H9 (cell line): Measurements from ENCODE around the gene CFAP410. TPM values are rescaled to one million over a fixed set of nuclear protein-coding genes. Genes with fewer than 3 reads are reported as not detected.

Source experiments
- DNase-seq: peaks from one replicate; pipeline ENCODE4 v3.0.0-alpha.2; 2017
- H2AFZ ChIP-seq: one replicate; pipeline ENCODE4 v1.6.1; 2013; ENCODE audit warnings: mild to moderate bottlenecking, low read length, control low read depth, moderate library complexity
- H2AK5ac ChIP-seq: 2 replicates; pipeline ENCODE4 v1.6.1; 2013; ENCODE audit warnings: low read length, control low read depth, mixed read lengths; ENCODE audit not compliant: insufficient read length
- H2BK120ac ChIP-seq: one replicate; pipeline ENCODE4 v1.6.1; 2013; ENCODE audit warnings: low read depth, mild to moderate bottlenecking, low read length, control low read depth, inconsistent platforms; ENCODE audit not compliant: poor library complexity, severe bottlenecking
- H2BK12ac ChIP-seq: 2 replicates; pipeline ENCODE4 v1.6.1; 2013; ENCODE audit warnings: low read length, control low read depth, mixed read lengths, low read depth; ENCODE audit not compliant: insufficient read length
- H2BK15ac ChIP-seq: 2 replicates; pipeline ENCODE4 v1.6.1; 2013; ENCODE audit warnings: low read depth, low read length, control low read depth
- H2BK20ac ChIP-seq: one replicate; pipeline ENCODE4 v1.6.1; 2013; ENCODE audit warnings: low read depth, mild to moderate bottlenecking, low read length, control low read depth, inconsistent platforms; ENCODE audit not compliant: poor library complexity, severe bottlenecking
- H2BK5ac ChIP-seq: 2 replicates; pipeline ENCODE4 v1.6.1; 2013; ENCODE audit warnings: low read length, control low read depth, mixed read lengths; ENCODE audit not compliant: insufficient read length
- H3K14ac ChIP-seq: 2 replicates; pipeline ENCODE4 v1.6.1; 2013; ENCODE audit warnings: low read length, control low read depth; ENCODE audit not compliant: insufficient read depth
- H3K18ac ChIP-seq: 2 replicates; pipeline ENCODE4 v1.6.1; 2013; ENCODE audit warnings: low read depth, mild to moderate bottlenecking, mixed read lengths, low read length, control low read depth; ENCODE audit not compliant: insufficient read length
- H3K23ac ChIP-seq: 2 replicates; pipeline ENCODE4 v1.6.1; 2013; ENCODE audit warnings: low read length, control low read depth, mixed read lengths, low read depth; ENCODE audit not compliant: insufficient read length
- H3K23me2 ChIP-seq: 2 replicates; pipeline ENCODE4 v1.6.1; 2013; ENCODE audit warnings: low read depth, mild to moderate bottlenecking, mixed read lengths, low read length, control low read depth; ENCODE audit not compliant: insufficient read length, poor library complexity, severe bottlenecking
- H3K27ac ChIP-seq: 2 replicates; pipeline ENCODE4 v1.5.1; 2013; ENCODE audit warnings: low read length, control low read depth, mixed read lengths, low read depth; ENCODE audit not compliant: insufficient read length
- H3K27me3 ChIP-seq: 2 replicates; pipeline ENCODE4 v1.6.1; 2013; ENCODE audit warnings: low read length, control low read depth, inconsistent platforms; ENCODE audit not compliant: insufficient read depth
- H3K4ac ChIP-seq: 2 replicates; pipeline ENCODE4 v1.6.1; 2013; ENCODE audit warnings: low read depth, mild to moderate bottlenecking, control low read depth, inconsistent platforms, low read length, moderate library complexity
- H3K4me1 ChIP-seq: 2 replicates; pipeline ENCODE4 v1.6.1; 2013; ENCODE audit warnings: low read length, control low read depth, inconsistent platforms; ENCODE audit not compliant: insufficient read depth
- H3K4me2 ChIP-seq: 2 replicates; pipeline ENCODE4 v1.6.1; 2013; ENCODE audit warnings: low read length, control low read depth, mixed read lengths; ENCODE audit not compliant: insufficient read length, insufficient read depth
- H3K56ac ChIP-seq: 2 replicates; pipeline ENCODE4 v1.6.1; 2013; ENCODE audit warnings: low read depth, mild to moderate bottlenecking, mixed read lengths, low read length, control low read depth; ENCODE audit not compliant: insufficient read length
- H3K79me1 ChIP-seq: 2 replicates; pipeline ENCODE4 v1.6.1; 2013; ENCODE audit warnings: low read depth, mild to moderate bottlenecking, moderate library complexity, low read length, control low read depth, inconsistent platforms; ENCODE audit not compliant: insufficient read depth, poor library complexity, severe bottlenecking
- H3K79me2 ChIP-seq: 2 replicates; pipeline ENCODE4 v1.6.1; 2013; ENCODE audit warnings: low read length, control low read depth, inconsistent platforms; ENCODE audit not compliant: insufficient read depth
- H3K9ac ChIP-seq: 2 replicates; pipeline ENCODE4 v1.6.1; 2013; ENCODE audit warnings: low read length, control low read depth, mixed read lengths; ENCODE audit not compliant: insufficient read length; ENCODE audit errors: extremely low read depth
- H3K9me3 ChIP-seq: one replicate; pipeline ENCODE4 v1.6.1; 2013; ENCODE audit warnings: low read depth, low read length, inconsistent platforms; ENCODE audit not compliant: control insufficient read depth
- H3T11ph ChIP-seq: one replicate; pipeline ENCODE4 v1.6.1; 2013; ENCODE audit warnings: mild to moderate bottlenecking, low read length, control low read depth, inconsistent platforms
- H4K20me1 ChIP-seq: one replicate; pipeline ENCODE4 v1.6.1; 2013; ENCODE audit not compliant: control insufficient read depth, insufficient read length, insufficient read depth
- H4K5ac ChIP-seq: 2 replicates; pipeline ENCODE4 v1.6.1; 2013; ENCODE audit warnings: low read depth, mild to moderate bottlenecking, mixed read lengths, low read length, control low read depth; ENCODE audit not compliant: insufficient read length
- H4K8ac ChIP-seq: replicated peaks from 2 replicates; pipeline ENCODE4 v1.6.1; 2013; ENCODE audit warnings: low read length, control low read depth, mixed read lengths, low read depth; ENCODE audit not compliant: insufficient read length
- H4K91ac ChIP-seq: 2 replicates; pipeline ENCODE4 v1.6.1; 2013; ENCODE audit warnings: low read depth, mild to moderate bottlenecking, moderate library complexity, mixed read lengths, low read length, control low read depth; ENCODE audit not compliant: insufficient read length
- H3K27ac Mint-ChIP-seq, 3 experiments: 2 replicates in 2 of 3; 3 replicates in 1 of 3; pipeline ENCODE4 v1.8.0; 2020 to 2021; ENCODE audit warnings: mixed read lengths in 3 of 3, mild to moderate bottlenecking in 1 of 3, moderate library complexity in 1 of 3
- H3K27me3 Mint-ChIP-seq: 2 replicates; pipeline ENCODE4 v1.8.0; 2021; ENCODE audit warnings: low read depth, mild to moderate bottlenecking, moderate library complexity, mixed read lengths
- H3K36me3 Mint-ChIP-seq, 3 experiments: 2 replicates in 2 of 3; 3 replicates in 1 of 3; pipeline ENCODE4 v1.8.0; 2020 to 2021; ENCODE audit warnings: low read depth in 3 of 3, mixed read lengths in 3 of 3; ENCODE audit not compliant: insufficient read depth in 1 of 3
- H3K4me1 Mint-ChIP-seq, 2 experiments: 2 replicates each; pipeline ENCODE4 v1.8.0; 2020; ENCODE audit warnings: mixed read lengths in 2 of 2
- H3K4me3 Mint-ChIP-seq, 2 experiments: 2 replicates in 1 of 2; 3 replicates in 1 of 2; pipeline ENCODE4 v1.8.0; 2020 to 2021; ENCODE audit warnings: mild to moderate bottlenecking in 2 of 2, mixed read lengths in 2 of 2, moderate library complexity in 1 of 2
- H3K9me3 Mint-ChIP-seq, 2 experiments: 2 replicates in 1 of 2; 3 replicates in 1 of 2; pipeline ENCODE4 v1.8.0; 2020; ENCODE audit warnings: mild to moderate bottlenecking in 2 of 2, mixed read lengths in 2 of 2, moderate library complexity in 1 of 2
- WGBS: extraction: QIAGEN DNeasy Blood & Tissue Kit; methylation state at CpG from one replicate; pipeline ENCODE4 v1.1.7; 2013; ENCODE audit warnings: missing lambda C conversion rate, low lambda C conversion rate, mixed read lengths; ENCODE audit not compliant: insufficient read length; ENCODE audit errors: extremely low coverage; 5-methylcytosine and 5-hydroxymethylcytosine counted together
- total RNA-seq: library from RNA; stranded (reverse); gene quantifications from 2 replicates; pipeline ENCODE4 v1.2.1, GENCODE V29; 2021
- TF ChIP-seq, protein P1 (sequence below): fragments of 200-600 bp; sonication (generic); conservative IDR thresholded peaks from 3 replicates; pipeline ENCODE4 v1.8.0; 2021; ENCODE audit warnings: antibody characterized with exemption, mild to moderate bottlenecking

CFAP410 gene
- total RNA-seq, 1 experiment from 2014 or later: 17.0 TPM

DNA sequence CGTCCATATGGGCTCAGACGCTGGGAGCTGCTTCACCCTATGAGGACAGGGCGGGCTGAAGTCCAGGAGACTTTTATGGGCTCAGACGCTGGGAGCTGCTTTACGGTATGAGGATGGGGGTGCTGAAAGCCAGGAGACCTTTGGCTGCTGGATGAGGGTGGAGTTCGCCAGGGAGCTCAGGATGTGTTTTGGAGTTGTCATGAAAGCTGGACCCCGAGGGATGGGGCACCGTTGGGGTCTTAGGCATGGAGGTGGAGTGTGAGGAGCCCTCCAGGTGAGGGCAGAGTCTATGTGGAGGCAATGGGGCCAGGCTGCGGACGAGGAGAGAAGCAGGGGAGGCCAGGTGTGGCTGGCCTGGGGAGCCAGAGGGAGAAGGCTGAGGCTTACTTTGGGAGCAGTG lies 41.7 kb upstream of the CFAP410 start:
- H3K79me2 ChIP-seq: no peaks in the 10 kb centered on the region
- H3K27me3 Mint-ChIP-seq: peaks cover 27% of the 10 kb centered on the region
- H3K27ac ChIP-seq: no peak overlapping the region
- no peak overlapping the region for H3K14ac ChIP-seq
- H2BK120ac ChIP-seq: no peak overlapping the region
- H3K36me3 Mint-ChIP-seq: peaks cover 0 to 4% (median 0%) of the 10 kb centered on the region in 3 experiments; a peak in 2 of 7 replicates
- no peak overlapping the region for H3K18ac ChIP-seq
- no peak overlapping the region for H4K8ac ChIP-seq
- no peak overlapping the region for H2BK15ac ChIP-seq
- H4K91ac ChIP-seq: no peak overlapping the region
- no peak overlapping the region for H3K4me2 ChIP-seq
- H3K9me3 ChIP-seq: no peaks in the 10 kb centered on the region
- H3K4me3 Mint-ChIP-seq: peak overlapping the region in 1 of 2 experiments; percentile 30; a peak in 1 of 5 replicates
- peaks cover 19 to 22% of the 10 kb centered on the region in 2 experiments for H3K4me1 Mint-ChIP-seq
- peaks cover 19 to 20% of the 10 kb centered on the region in 2 experiments for H3K9me3 Mint-ChIP-seq
- TF ChIP-seq, protein P1, sequence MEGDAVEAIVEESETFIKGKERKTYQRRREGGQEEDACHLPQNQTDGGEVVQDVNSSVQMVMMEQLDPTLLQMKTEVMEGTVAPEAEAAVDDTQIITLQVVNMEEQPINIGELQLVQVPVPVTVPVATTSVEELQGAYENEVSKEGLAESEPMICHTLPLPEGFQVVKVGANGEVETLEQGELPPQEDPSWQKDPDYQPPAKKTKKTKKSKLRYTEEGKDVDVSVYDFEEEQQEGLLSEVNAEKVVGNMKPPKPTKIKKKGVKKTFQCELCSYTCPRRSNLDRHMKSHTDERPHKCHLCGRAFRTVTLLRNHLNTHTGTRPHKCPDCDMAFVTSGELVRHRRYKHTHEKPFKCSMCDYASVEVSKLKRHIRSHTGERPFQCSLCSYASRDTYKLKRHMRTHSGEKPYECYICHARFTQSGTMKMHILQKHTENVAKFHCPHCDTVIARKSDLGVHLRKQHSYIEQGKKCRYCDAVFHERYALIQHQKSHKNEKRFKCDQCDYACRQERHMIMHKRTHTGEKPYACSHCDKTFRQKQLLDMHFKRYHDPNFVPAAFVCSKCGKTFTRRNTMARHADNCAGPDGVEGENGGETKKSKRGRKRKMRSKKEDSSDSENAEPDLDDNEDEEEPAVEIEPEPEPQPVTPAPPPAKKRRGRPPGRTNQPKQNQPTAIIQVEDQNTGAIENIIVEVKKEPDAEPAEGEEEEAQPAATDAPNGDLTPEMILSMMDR: no peak
- H2BK5ac ChIP-seq: no peak overlapping the region
- no peaks in the 10 kb centered on the region for H4K20me1 ChIP-seq
- no peak overlapping the region for H3K9ac ChIP-seq
- H3K23me2 ChIP-seq: no peaks in the 10 kb centered on the region
- H2AFZ ChIP-seq: no peak overlapping the region
- WGBS: no CpG with 5 or more reads among the region's 10 CpGs
- no peaks in the 10 kb centered on the region for H3K27me3 ChIP-seq
- no peak overlapping the region for H2BK20ac ChIP-seq
- no peak overlapping the region for H3K56ac ChIP-seq
- no peak overlapping the region for H4K5ac ChIP-seq
- no peak overlapping the region for H3T11ph ChIP-seq
- no peak overlapping the region for H3K4ac ChIP-seq
- no peak overlapping the region for H2AK5ac ChIP-seq
- no peak overlapping the region for H2BK12ac ChIP-seq
- no peaks in the 10 kb centered on the region for H3K4me1 ChIP-seq
- no peak overlapping the region for H3K27ac Mint-ChIP-seq
- H3K79me1 ChIP-seq: no peaks in the 10 kb centered on the region
- no peak for DNase-seq
- no peak overlapping the region for H3K23ac ChIP-seq
